Measurements from ENCODE around the gene JMJD6.
"Not testable (repeated sequence)": the region's sequence is repeated elsewhere in the genome, so short reads cannot be mapped to it uniquely, and the experiment has no call there.

Gene JMJD6

GRCh38 chr17:76727745-76728456 lies 1.5 kb upstream of the JMJD6 start:
- H3K27me3 ChIP-seq (ENCODE audit: insufficient read depth, low read depth, severe bottlenecking): no peaks in the 10 kb centered on the region
- peaks cover 68% of the 10 kb centered on the region for H3K36me3 ChIP-seq
- peak overlapping the region; percentile 95 for H3K27ac ChIP-seq

GRCh38 chr17:76726776-76727718 lies 641 bp upstream of the JMJD6 start, which contains the start of gene METTL23:
Gene METTL23, plus strand, starts transcription at chr17:76726839. Its CDS starts 2,872 bp downstream, at chr17:76729711.
- H3K4me3 ChIP-seq (ENCODE audit: low read depth, low read length): peak within 1 kb of the TSS; percentile 94
- H3K36me3 ChIP-seq: peaks cover 65% of the 10 kb centered on the region
- peak; percentile 81 for DNase-seq
- peak; percentile 78 for TF ChIP-seq CTCF (IDR thresholded peaks at IDR 0.05; ENCODE audit: low read depth, low read length)
- H3K27me3 ChIP-seq (ENCODE audit: insufficient read depth, low read depth, severe bottlenecking): no peaks in the 10 kb centered on the region
- H3K9me3 ChIP-seq (ENCODE audit: severe bottlenecking): no peaks in the 10 kb centered on the region
- peak within 1 kb of the TSS; percentile 95 for H3K27ac ChIP-seq

More at GRCh38 chr17:76727745-76728456, 1.5 kb upstream of the JMJD6 start:
- Histone ChIP-seq H3K4me3 (ENCODE audit: low read depth, low read length) (peak overlapping the region; percentile 94), H3K9me3 (ENCODE audit: severe bottlenecking) (no peaks in the 10 kb centered on the region)
- no peak for TF ChIP-seq CTCF (IDR thresholded peaks at IDR 0.05; ENCODE audit: low read depth, low read length)
- no peak for DNase-seq

- peak overlapping the region; percentile 94 for H3K4me3 ChIP-seq (ENCODE audit: low read depth, low read length)
- peak overlapping the region; percentile 95 for H3K27ac ChIP-seq
- TF ChIP-seq CTCF (IDR thresholded peaks at IDR 0.05; ENCODE audit: low read depth, low read length): no peak
- DNase-seq: peak; percentile 74
- H3K9me3 ChIP-seq (ENCODE audit: severe bottlenecking): no peaks in the 10 kb centered on the region
- H3K36me3 ChIP-seq: peaks cover 67% of the 10 kb centered on the region
- no peaks in the 10 kb centered on the region for H3K27me3 ChIP-seq (ENCODE audit: insufficient read depth, low read depth, severe bottlenecking)
These were observed 701 bp downstream of the JMJD6 start for GRCh38 chr17:76725580-76726230.

GRCh38 chr17:76723812-76724211 lies 2.6 kb downstream of the JMJD6 start:
- H3K27me3 ChIP-seq (ENCODE audit: insufficient read depth, low read depth, severe bottlenecking): no peaks in the 10 kb centered on the region

GRCh38 chr17:76722977-76723376 lies 3.4 kb downstream of the JMJD6 start:
- not testable (repeated sequence) for H3K27ac ChIP-seq; H3K27me3 ChIP-seq (ENCODE audit: insufficient read depth, low read depth, severe bottlenecking); H3K9me3 ChIP-seq (ENCODE audit: severe bottlenecking); DNase-seq; H3K4me3 ChIP-seq (ENCODE audit: low read depth, low read length)
- peaks cover 76% of the 10 kb centered on the region for H3K36me3 ChIP-seq

More at GRCh38 chr17:76723812-76724211, 2.6 kb downstream of the JMJD6 start:
- TF ChIP-seq CTCF (IDR thresholded peaks at IDR 0.05; ENCODE audit: low read depth, low read length): no peak
- Histone ChIP-seq H3K36me3 (peaks cover 68% of the 10 kb centered on the region), H3K9me3 (ENCODE audit: severe bottlenecking) (no peaks in the 10 kb centered on the region), H3K27ac (no peak overlapping the region), H3K4me3 (ENCODE audit: low read depth, low read length) (no peak overlapping the region)
- no peak for DNase-seq

Data from WERI-Rb-1 (cell line).